ENCODE data around the gene TRMT2A. TPM values are rescaled to one million over a fixed set of nuclear protein-coding genes. Genes with fewer than 3 reads are reported as not detected.
"Not testable (repeated sequence)": the region's sequence is repeated elsewhere in the genome, so short reads cannot be mapped to it uniquely, and the experiment has no call there.

TRMT2A gene
- total RNA-seq, 4 donors from 2014 or later, result 16.9 to 38.0 (median 28.2) TPM

DNA sequence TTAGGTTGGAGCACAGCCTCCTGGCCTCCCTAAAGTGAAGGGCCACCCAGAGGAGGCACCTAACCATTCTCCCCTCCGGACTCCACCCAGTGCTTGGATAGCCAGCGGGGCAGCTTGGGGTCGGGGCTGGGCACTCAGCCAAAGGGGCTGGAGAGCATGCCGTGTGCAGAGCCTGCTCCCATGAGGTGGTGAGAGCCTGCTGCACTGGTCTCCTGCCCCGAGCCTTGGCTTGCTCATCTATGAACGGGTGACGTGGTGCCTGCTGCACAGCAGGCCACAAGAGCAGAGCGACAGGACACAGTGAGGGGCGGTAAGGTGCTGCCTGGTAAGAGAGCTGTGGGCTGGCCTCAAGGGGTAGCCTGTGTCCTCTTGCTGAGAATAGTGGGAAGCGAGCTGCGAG is 47.8 kb upstream of the TRMT2A start:
- ATAC-seq (no peak), DNase-seq (no peak)
- in situ Hi-C loops (cut with MboI; ENCODE audit: low sequenced_read_pairs in 4 of 4) (no loop called here), intact Hi-C loops (cut with DNase I; ENCODE audit: low total_unique reads) (no loop called here)
- no peak for TF ChIP-seq POLR2A (IDR thresholded peaks at IDR 0.05)
- TF ChIP-seq, protein P1, sequence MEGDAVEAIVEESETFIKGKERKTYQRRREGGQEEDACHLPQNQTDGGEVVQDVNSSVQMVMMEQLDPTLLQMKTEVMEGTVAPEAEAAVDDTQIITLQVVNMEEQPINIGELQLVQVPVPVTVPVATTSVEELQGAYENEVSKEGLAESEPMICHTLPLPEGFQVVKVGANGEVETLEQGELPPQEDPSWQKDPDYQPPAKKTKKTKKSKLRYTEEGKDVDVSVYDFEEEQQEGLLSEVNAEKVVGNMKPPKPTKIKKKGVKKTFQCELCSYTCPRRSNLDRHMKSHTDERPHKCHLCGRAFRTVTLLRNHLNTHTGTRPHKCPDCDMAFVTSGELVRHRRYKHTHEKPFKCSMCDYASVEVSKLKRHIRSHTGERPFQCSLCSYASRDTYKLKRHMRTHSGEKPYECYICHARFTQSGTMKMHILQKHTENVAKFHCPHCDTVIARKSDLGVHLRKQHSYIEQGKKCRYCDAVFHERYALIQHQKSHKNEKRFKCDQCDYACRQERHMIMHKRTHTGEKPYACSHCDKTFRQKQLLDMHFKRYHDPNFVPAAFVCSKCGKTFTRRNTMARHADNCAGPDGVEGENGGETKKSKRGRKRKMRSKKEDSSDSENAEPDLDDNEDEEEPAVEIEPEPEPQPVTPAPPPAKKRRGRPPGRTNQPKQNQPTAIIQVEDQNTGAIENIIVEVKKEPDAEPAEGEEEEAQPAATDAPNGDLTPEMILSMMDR (IDR thresholded peaks at IDR 0.05 in 4 of 5, conservative IDR thresholded peaks at IDR 0.05 in 1 of 5), result no peak
- H3K36me3 ChIP-seq, result no peaks in the 10 kb centered on the region
- H3K4me3 ChIP-seq, result no peak overlapping the region
- H3K4me1 ChIP-seq, result no peaks in the 10 kb centered on the region
- H3K9me3 ChIP-seq, result no peaks in the 10 kb centered on the region
- no peaks in the 10 kb centered on the region for H3K27me3 ChIP-seq
- no peak overlapping the region for H3K27ac ChIP-seq

DNA sequence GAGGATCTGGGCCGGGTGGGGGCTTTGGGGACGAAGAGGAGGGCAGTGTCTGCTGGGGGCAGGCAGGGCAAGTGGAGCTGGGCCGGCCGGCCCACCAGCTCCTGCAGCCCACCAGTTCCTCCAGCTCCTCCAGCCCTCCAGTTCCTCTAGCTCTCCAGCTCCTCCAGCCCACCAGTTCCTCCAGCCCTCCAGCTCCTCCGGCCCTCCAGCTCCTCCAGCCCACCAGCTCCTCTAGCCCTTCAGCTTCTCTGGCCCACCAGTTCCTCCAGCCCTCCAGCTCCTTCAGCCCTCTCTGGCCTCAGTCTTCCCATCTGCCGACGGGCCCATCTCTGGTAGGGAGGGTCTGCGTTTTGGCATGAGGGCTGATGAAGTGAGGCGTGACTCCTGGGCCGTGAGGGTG is 43.0 kb upstream of the TRMT2A start:
- ATAC-seq (no peak), DNase-seq (no peak)
- in situ Hi-C loops (cut with MboI; ENCODE audit: low sequenced_read_pairs in 4 of 4), result no loop called here
- H3K36me3 ChIP-seq, result no peaks in the 10 kb centered on the region
- H3K9me3 ChIP-seq, result no peaks in the 10 kb centered on the region
- H3K4me3 ChIP-seq, result no peak overlapping the region
- no peaks in the 10 kb centered on the region for H3K4me1 ChIP-seq
- no peaks in the 10 kb centered on the region for H3K27me3 ChIP-seq
- H3K27ac ChIP-seq, result no peak overlapping the region
- TF ChIP-seq POLR2A (IDR thresholded peaks at IDR 0.05), result no peak
- TF ChIP-seq, protein P1 (IDR thresholded peaks at IDR 0.05 in 4 of 5, conservative IDR thresholded peaks at IDR 0.05 in 1 of 5), result no peak
- intact Hi-C loops (cut with DNase I; ENCODE audit: low total_unique reads), result no loop called here

DNA sequence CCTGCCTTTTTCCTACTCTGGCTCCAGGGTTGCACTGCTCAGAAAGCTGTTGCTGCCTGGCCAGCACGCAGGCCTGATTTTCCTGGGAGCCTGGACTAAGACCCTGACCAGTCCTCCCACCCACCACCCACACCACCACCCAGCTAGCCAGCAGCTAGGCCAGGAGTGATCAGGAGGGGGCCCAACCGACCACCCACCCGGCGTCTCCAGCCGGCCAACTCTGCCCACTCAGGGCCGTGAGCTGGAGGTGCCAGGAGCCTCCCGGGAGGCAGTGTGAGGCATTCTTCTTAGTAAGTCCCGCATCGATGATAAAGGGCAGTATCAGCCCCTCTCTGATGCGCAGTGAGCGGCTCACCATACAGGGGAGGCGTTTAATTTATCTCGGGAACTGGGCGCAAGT is 42.5 kb upstream of the TRMT2A start:
- H3K9me3 ChIP-seq, H3K4me3 ChIP-seq, H3K27ac ChIP-seq, DNase-seq, H3K36me3 ChIP-seq, ATAC-seq, H3K4me1 ChIP-seq, H3K27me3 ChIP-seq: not testable (repeated sequence)
- intact Hi-C loops (cut with DNase I; ENCODE audit: low total_unique reads) (loop anchor here (5.0 kb wide), 1 partner anchor 108 kb away; the partner anchor contains the start of gene RTN4R), in situ Hi-C loops (cut with MboI; ENCODE audit: low sequenced_read_pairs in 4 of 4) (loop anchor here (10.0 kb wide), 1 partner anchor 135 kb away; no protein-coding TSS in a partner anchor)

DNA sequence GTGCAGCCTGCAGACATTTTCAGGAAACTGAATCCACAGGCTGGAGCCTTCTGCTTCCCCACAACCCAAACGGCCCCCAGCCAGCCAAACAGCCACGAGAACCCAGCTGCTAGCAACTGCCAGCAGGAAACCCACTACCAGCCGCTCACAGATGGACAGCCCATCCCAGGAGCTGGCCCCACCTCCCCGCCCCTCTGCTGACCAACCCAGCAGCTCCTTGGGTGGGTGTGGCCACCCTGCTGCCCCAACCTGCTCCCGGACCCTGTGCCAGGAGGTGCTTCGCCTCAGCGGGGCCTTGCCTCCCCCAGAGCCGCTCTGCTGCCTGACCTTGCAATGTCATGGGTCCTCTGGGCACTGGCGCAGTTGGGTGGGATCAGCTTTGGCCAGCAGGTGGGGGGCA is 42.0 kb upstream of the TRMT2A start:
- no peaks in the 10 kb centered on the region for H3K4me1 ChIP-seq
- H3K9me3 ChIP-seq, result no peaks in the 10 kb centered on the region
- DNase-seq, result no peak
- in situ Hi-C loops (cut with MboI; ENCODE audit: low sequenced_read_pairs in 4 of 4) (loop anchor here (10.0 kb wide), 1 partner anchor 136 kb away; no protein-coding TSS in a partner anchor), intact Hi-C loops (cut with DNase I; ENCODE audit: low total_unique reads) (loop anchor here (5.0 kb wide), 1 partner anchor 108 kb away; the partner anchor contains the start of gene RTN4R)
- H3K27ac ChIP-seq, result no peak overlapping the region
- no peak for ATAC-seq
- H3K4me3 ChIP-seq, result no peak overlapping the region
- no peaks in the 10 kb centered on the region for H3K27me3 ChIP-seq
- TF ChIP-seq, protein P1 (IDR thresholded peaks at IDR 0.05 in 4 of 5, conservative IDR thresholded peaks at IDR 0.05 in 1 of 5), result no peak
- no peak for TF ChIP-seq POLR2A (IDR thresholded peaks at IDR 0.05)
- H3K36me3 ChIP-seq, result no peaks in the 10 kb centered on the region

- H3K4me1 ChIP-seq, result no peaks in the 10 kb centered on the region
- no peak overlapping the region for H3K27ac ChIP-seq
- DNase-seq (no peak), ATAC-seq (no peak)
- H3K9me3 ChIP-seq, result no peaks in the 10 kb centered on the region
- H3K36me3 ChIP-seq, result no peaks in the 10 kb centered on the region
- intact Hi-C loops (cut with DNase I; ENCODE audit: low total_unique reads), result loop anchor here (5.0 kb wide), 1 partner anchor 109 kb away; the partner anchor contains the start of gene RTN4R
- H3K4me3 ChIP-seq, result no peak overlapping the region
- no peaks in the 10 kb centered on the region for H3K27me3 ChIP-seq
- in situ Hi-C loops (cut with MboI; ENCODE audit: low sequenced_read_pairs in 4 of 4), result loop anchor here (10.0 kb wide), 1 partner anchor 136 kb away; no protein-coding TSS in a partner anchor
- TF ChIP-seq, protein P1 (IDR thresholded peaks at IDR 0.05 in 4 of 5, conservative IDR thresholded peaks at IDR 0.05 in 1 of 5), result no peak
- TF ChIP-seq POLR2A (IDR thresholded peaks at IDR 0.05), result no peak
Observed at GRCh38 chr22:20158391-20159036, 41.5 kb upstream of the TRMT2A start.
